ENCODE measurements around the gene SLC27A5. TPM values are rescaled to one million over a fixed set of nuclear protein-coding genes. Genes with fewer than 3 reads are reported as not detected.
"Not testable (repeated sequence)": the region's sequence is repeated elsewhere in the genome, so short reads cannot be mapped to it uniquely, and the experiment has no call there.

The SLC27A5 gene
- total RNA-seq, 5 donors from 2014 or later (not counting 1 experiment from before 2014, with no cell fraction given) = 8.4 to 18.3 (median 14.6) TPM

DNA sequence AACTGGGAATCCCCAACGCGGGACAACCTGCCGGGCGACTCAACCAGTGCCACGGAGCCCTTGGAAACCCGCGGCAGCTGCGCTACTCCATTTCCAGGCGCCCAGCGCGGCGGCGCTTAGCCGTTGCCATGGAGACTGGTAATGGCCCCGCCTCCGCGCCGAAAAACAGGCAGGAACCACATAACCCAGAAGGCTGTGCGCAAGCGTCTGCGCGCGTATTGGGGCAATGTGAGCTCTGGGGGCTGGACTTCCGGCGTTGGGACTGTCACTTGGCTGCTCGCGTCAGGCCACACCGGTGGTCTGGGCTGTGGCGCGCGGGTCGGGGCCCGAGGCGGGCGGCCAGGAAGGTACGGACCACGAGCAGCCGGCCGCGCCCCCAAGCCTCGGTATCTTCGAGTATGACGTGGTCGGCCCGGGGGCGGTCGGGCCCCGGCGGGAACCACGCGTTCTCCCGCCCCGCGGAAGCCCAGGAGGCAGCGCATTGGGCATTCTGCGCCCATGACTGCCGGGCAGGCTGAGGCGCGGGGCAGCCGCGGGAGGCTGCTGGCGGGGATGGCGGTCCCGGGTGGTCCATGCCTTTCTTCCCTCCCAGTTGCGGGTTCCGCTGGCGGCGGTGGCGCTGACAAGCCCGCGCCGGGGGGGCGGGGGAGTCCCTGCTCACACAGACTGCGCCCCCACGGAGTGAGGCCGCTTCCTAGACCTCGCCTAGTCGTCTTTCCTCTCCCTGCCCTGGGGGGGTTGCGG, 60.3 kb downstream of the SLC27A5 start, which contains the start of gene ZNF324B:
Gene ZNF324B (plus strand): TSS at position 265 of the 744 bp plus-strand sequence. CDS start 2,080 bp downstream, outside the sequence.
- H3K9me3 ChIP-seq = no peaks in the 10 kb centered on the region

DNA sequence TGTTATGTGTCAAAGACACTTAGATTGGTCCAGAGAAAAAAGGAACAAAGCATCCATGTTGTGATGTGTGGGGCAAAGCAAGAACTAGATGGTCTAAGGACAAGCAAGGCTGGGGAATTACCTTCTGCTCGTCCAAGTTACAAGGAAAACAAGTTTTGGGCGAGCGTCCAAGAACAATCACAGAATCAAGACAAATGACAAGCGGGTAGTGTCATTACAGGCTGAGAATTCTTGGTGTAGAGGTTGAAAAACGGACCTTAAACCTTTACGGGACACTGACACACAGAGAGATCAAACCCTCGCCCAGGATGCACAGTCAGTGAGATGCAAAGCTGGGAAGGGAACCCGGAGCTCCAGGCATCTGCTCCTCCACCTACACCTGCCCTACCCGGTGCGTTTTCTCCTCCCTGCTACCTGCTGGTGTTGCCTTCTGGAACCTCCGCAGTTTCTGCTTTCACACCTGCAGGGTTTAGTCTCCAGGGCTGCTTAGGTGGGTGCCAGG, 60.9 kb downstream of the SLC27A5 start:
- H3K4me3 ChIP-seq (ENCODE audit: control insufficient read depth in 1 of 2, extremely low read depth in 1 of 2, low read length in 1 of 2) = peak overlapping the region; percentile 59 to 77
- H3K27ac ChIP-seq (ENCODE audit: low read length) = no peak overlapping the region
- POLR2A ChIA-PET = interaction anchor here (0.7 to 0.9 kb wide), 2 partner anchors 15 to 807 kb away, joined by 3 to 5 read pairs; no protein-coding TSS in a partner anchor
- peaks cover 4 to 14% of the 10 kb centered on the region in 2 experiments for H3K4me1 ChIP-seq (ENCODE audit: control insufficient read depth in 1 of 2, extremely low read depth in 1 of 2, insufficient read depth in 2 of 2, low read length in 2 of 2)
- Mint-ChIP-seq H3K4me3 (peak overlapping the region; percentile 81 to 87 (median 86)), H3K9me3 (peaks cover 2 to 6% (median 5%) of the 10 kb centered on the region in 3 donors), H3K4me1 (peaks cover 22 to 24% (median 23%) of the 10 kb centered on the region in 3 donors), H3K27ac (peak overlapping the region; percentile 39 to 69), H3K36me3 (peaks cover 17% of the 10 kb centered on the region), H3K27me3 (peaks cover 8 to 31% of the 10 kb centered on the region in 2 donors)
- H3K36me3 ChIP-seq (ENCODE audit: control insufficient read depth in 2 of 2, extremely low read depth in 1 of 2, insufficient read depth in 1 of 2, low read length in 1 of 2) = peaks cover 0 to 2% of the 10 kb centered on the region in 2 donors
- no peaks in the 10 kb centered on the region for H3K9me3 ChIP-seq
- ATAC-seq (replicated peaks in 1 of 4) (peak; percentile 24 to 34 (median 30)), DNase-seq (no peak)
- H3K27me3 ChIP-seq (replicated peaks in 1 of 2; ENCODE audit: control insufficient read depth in 2 of 2, extremely low read depth in 1 of 2, insufficient read depth in 2 of 2, low read length in 1 of 2) = peaks cover 0 to 16% of the 10 kb centered on the region in 2 experiments
- 16% methylated on average over 7 of the region's 11 CpGs for WGBS (ENCODE audit: insufficient coverage)
- CTCF ChIA-PET = interaction anchor here in 1 of 2 donors (0.8 to 1.2 kb wide), 3 partner anchors 10 to 88 kb away, joined by 3 to 4 read pairs (median 3); partner anchors contain the start of genes ZNF446 and ZNF497

More for the DNA sequence above, 60.3 kb downstream of the SLC27A5 start, which contains the start of gene ZNF324B:
- peak; percentile 97 to 98 (median 97) for ATAC-seq (replicated peaks in 1 of 4)
- H3K9me3 Mint-ChIP-seq = peaks cover 2 to 6% (median 5%) of the 10 kb centered on the region in 3 donors
- peaks cover 19% of the 10 kb centered on the region for H3K36me3 Mint-ChIP-seq
- H3K27ac Mint-ChIP-seq = peak within 1 kb of the TSS; percentile 39 to 69
- Histone ChIP-seq H3K27ac (ENCODE audit: low read length) (no peak within 1 kb of the TSS), H3K27me3 (replicated peaks in 1 of 2; ENCODE audit: control insufficient read depth in 2 of 2, extremely low read depth in 1 of 2, insufficient read depth in 2 of 2, low read length in 1 of 2) (peaks cover 0 to 16% of the 10 kb centered on the region in 2 experiments), H3K36me3 (ENCODE audit: control insufficient read depth in 2 of 2, extremely low read depth in 1 of 2, insufficient read depth in 1 of 2, low read length in 1 of 2) (peaks cover 3 to 5% of the 10 kb centered on the region in 2 donors), H3K4me3 (ENCODE audit: control insufficient read depth in 1 of 2, extremely low read depth in 1 of 2, low read length in 1 of 2) (peak within 1 kb of the TSS; percentile 59 to 77), H3K4me1 (ENCODE audit: control insufficient read depth in 1 of 2, extremely low read depth in 1 of 2, insufficient read depth in 2 of 2, low read length in 2 of 2) (peaks cover 4 to 14% of the 10 kb centered on the region in 2 experiments)
- ChIA-PET CTCF (interaction anchor here in 1 of 2 donors (0.8 to 1.2 kb wide), 3 partner anchors 9 to 89 kb away, joined by 3 to 4 read pairs (median 3); partner anchors contain the start of genes ZNF446 and ZNF497), POLR2A (interaction anchor here (0.7 to 0.9 kb wide), 2 partner anchors 14 to 45 kb away, joined by 3 read pairs; no protein-coding TSS in a partner anchor)
- peak; percentile 92 to 98 (median 96) for DNase-seq
- under 1% methylated on average over 68 of the region's 79 CpGs for WGBS (ENCODE audit: insufficient coverage)
- peak within 1 kb of the TSS; percentile 81 to 87 (median 86) for H3K4me3 Mint-ChIP-seq
- H3K4me1 Mint-ChIP-seq = peaks cover 22 to 24% (median 23%) of the 10 kb centered on the region in 3 donors
- peaks cover 8 to 28% of the 10 kb centered on the region in 2 donors for H3K27me3 Mint-ChIP-seq

DNA sequence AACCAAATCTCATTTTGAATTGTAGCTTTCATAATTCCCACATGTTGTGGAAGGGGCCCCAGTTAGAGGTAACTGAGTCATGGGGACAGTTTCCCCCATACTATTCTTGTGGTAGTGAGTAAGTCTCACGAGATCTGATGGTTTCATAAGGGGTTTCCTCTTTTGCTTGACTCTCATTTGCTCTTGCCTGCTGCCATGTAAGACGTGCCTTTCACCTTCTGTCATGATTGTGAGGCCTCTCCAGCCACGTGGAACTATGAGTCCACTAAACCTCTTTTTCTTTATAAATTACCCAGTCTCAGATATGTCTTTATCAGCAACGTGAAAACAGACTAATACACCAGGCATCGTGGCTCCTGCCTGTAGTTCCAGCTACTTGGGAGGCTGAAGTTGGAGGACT, 61.8 kb downstream of the SLC27A5 start:
- Mint-ChIP-seq H3K27me3 (peaks cover 8 to 31% of the 10 kb centered on the region in 2 donors), H3K4me1 (peaks cover 22 to 24% (median 23%) of the 10 kb centered on the region in 3 donors), H3K36me3 (peaks cover 16% of the 10 kb centered on the region)
- H3K4me3 Mint-ChIP-seq; H3K36me3 ChIP-seq (ENCODE audit: control insufficient read depth in 2 of 2, extremely low read depth in 1 of 2, insufficient read depth in 1 of 2, low read length in 1 of 2); POLR2A ChIA-PET; H3K9me3 ChIP-seq; H3K4me3 ChIP-seq (ENCODE audit: control insufficient read depth in 1 of 2, extremely low read depth in 1 of 2, low read length in 1 of 2); H3K27ac ChIP-seq (ENCODE audit: low read length); H3K9me3 Mint-ChIP-seq; H3K27ac Mint-ChIP-seq; ATAC-seq (replicated peaks in 1 of 4); DNase-seq: not testable (repeated sequence)
- Histone ChIP-seq H3K4me1 (ENCODE audit: control insufficient read depth in 1 of 2, extremely low read depth in 1 of 2, insufficient read depth in 2 of 2, low read length in 2 of 2) (peaks cover 4 to 14% of the 10 kb centered on the region in 2 experiments), H3K27me3 (replicated peaks in 1 of 2; ENCODE audit: control insufficient read depth in 2 of 2, extremely low read depth in 1 of 2, insufficient read depth in 2 of 2, low read length in 1 of 2) (peaks cover 0 to 16% of the 10 kb centered on the region in 2 experiments)
- CTCF ChIA-PET = interaction anchor here (0.6 to 0.7 kb wide), 2 partner anchors 8 to 11 kb away, joined by 3 to 4 read pairs; no protein-coding TSS in a partner anchor
- WGBS (ENCODE audit: insufficient coverage) = 46% methylated on average over 4 of the region's 5 CpGs

DNA sequence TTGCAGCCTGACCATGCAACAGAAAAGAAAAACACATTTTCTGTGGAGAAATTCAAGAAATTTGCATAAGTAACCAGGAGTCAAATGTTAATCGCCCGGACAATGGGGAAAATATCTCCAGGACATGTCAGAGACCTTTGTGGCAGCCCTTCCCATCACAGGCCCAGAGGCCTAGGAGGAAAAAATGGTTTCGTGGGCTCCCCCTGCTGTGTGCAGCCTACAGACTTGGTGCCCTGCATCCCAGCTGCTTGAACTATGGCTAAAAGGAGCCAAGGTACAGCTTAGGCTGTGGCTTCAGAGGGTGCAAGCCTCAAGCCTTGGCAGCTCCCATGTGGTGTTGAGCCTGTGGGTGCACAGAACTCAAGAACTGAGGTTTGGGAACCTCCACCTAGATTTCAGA, 62.9 kb downstream of the SLC27A5 start:
- Histone ChIP-seq H3K4me3 (ENCODE audit: control insufficient read depth in 1 of 2, extremely low read depth in 1 of 2, low read length in 1 of 2) (peak overlapping the region in 1 of 2 donors; percentile 5), H3K27me3 (replicated peaks in 1 of 2; ENCODE audit: control insufficient read depth in 2 of 2, extremely low read depth in 1 of 2, insufficient read depth in 2 of 2, low read length in 1 of 2) (peaks cover 0 to 16% of the 10 kb centered on the region in 2 experiments), H3K4me1 (ENCODE audit: control insufficient read depth in 1 of 2, extremely low read depth in 1 of 2, insufficient read depth in 2 of 2, low read length in 2 of 2) (peaks cover 4 to 14% of the 10 kb centered on the region in 2 experiments)
- POLR2A ChIA-PET; H3K36me3 Mint-ChIP-seq; H3K9me3 Mint-ChIP-seq; DNase-seq; H3K27ac Mint-ChIP-seq; H3K4me3 Mint-ChIP-seq; ATAC-seq (replicated peaks in 1 of 4); CTCF ChIA-PET; H3K27ac ChIP-seq (ENCODE audit: low read length); H3K9me3 ChIP-seq; H3K36me3 ChIP-seq (ENCODE audit: control insufficient read depth in 2 of 2, extremely low read depth in 1 of 2, insufficient read depth in 1 of 2, low read length in 1 of 2): not testable (repeated sequence)
- peaks cover 19 to 23% (median 22%) of the 10 kb centered on the region in 3 donors for H3K4me1 Mint-ChIP-seq
- 72% methylated on average over 3 of the region's 3 CpGs for WGBS (ENCODE audit: insufficient coverage)
- peaks cover 8 to 31% of the 10 kb centered on the region in 2 donors for H3K27me3 Mint-ChIP-seq

Other genes with a start within 250 kb of the SLC27A5 start
- 10 to 100 TPM in 2 of 5 donors, 1 to 10 TPM in 3; 8.6 to 11.0 (median 9.2) TPM for gene ZNF8, start 233.0 kb downstream of the SLC27A5 start, total RNA-seq
- 100 to 1,000 TPM in 2 of 5 donors, 10 to 100 TPM in 3; 68.0 to 137 (median 81.9) TPM for gene ERVK3-1, start 206.6 kb downstream of the SLC27A5 start, total RNA-seq
- 1 to 10 TPM; 1.9 to 6.9 (median 6.2) TPM for gene ZSCAN22, start 185.0 kb downstream of the SLC27A5 start, total RNA-seq
- 10 to 100 TPM; 15.4 to 31.1 (median 19.3) TPM for gene A1BG, start 158.5 kb downstream of the SLC27A5 start, total RNA-seq
- gene ZNF497, start 149.2 kb downstream of the SLC27A5 start, total RNA-seq = 1 to 10 TPM in 4 of 5 donors, under 1 TPM in 1; 0.98 to 3.4 (median 2.2) TPM
- 1 to 10 TPM; 1.7 to 6.0 (median 5.0) TPM for gene ZNF837, start 131.0 kb downstream of the SLC27A5 start, total RNA-seq
- 1,000 to 10,000 TPM; 1,332 to 1,813 (median 1,414) TPM for gene RPS5, start 124.7 kb downstream of the SLC27A5 start, total RNA-seq
- gene RNF225, start 116.3 kb downstream of the SLC27A5 start, total RNA-seq = 1 to 10 TPM in 1 of 5 donors, under 1 TPM in 3, not detected in 1; 0.44 to 1.9 (median 0.51) TPM
- 10 to 100 TPM in 2 of 5 donors, 1 to 10 TPM in 3; 4.3 to 13.3 (median 9.4) TPM for gene ZNF584, start 103.3 kb downstream of the SLC27A5 start, total RNA-seq
- 1 to 10 TPM; 1.4 to 8.5 (median 4.9) TPM for gene ZNF132, start 71.8 kb downstream of the SLC27A5 start, total RNA-seq
- 10 to 100 TPM in 4 of 5 donors, 1 to 10 TPM in 1; 9.5 to 17.2 (median 15.7) TPM for gene ZNF324B, start 60.4 kb downstream of the SLC27A5 start, total RNA-seq
- gene ZNF324, start 44.9 kb downstream of the SLC27A5 start, total RNA-seq = 10 to 100 TPM; 17.9 to 33.2 (median 28.2) TPM
- 10 to 100 TPM; 12.0 to 20.5 (median 18.9) TPM for gene ZNF446, start 35.6 kb downstream of the SLC27A5 start, total RNA-seq
- 10 to 100 TPM in 4 of 5 donors, 1 to 10 TPM in 1; 8.3 to 27.8 (median 24.5) TPM for gene ZBTB45, start 7.8 kb upstream of the SLC27A5 start, total RNA-seq
- gene TRIM28, start 32.1 kb upstream of the SLC27A5 start, total RNA-seq = 100 to 1,000 TPM; 374 to 574 (median 403) TPM
- gene CHMP2A, start 43.1 kb upstream of the SLC27A5 start, total RNA-seq = 10 to 100 TPM; 61.5 to 82.9 (median 79.3) TPM
- gene UBE2M, start 46.6 kb upstream of the SLC27A5 start, total RNA-seq = 10 to 100 TPM; 35.6 to 53.5 (median 48.6) TPM
- gene MZF1, start 61.3 kb upstream of the SLC27A5 start, total RNA-seq = 10 to 100 TPM; 37.0 to 59.3 (median 47.2) TPM

Data from T-cell (primary cell).